ENCODE measurements around the gene CYBA. TPM values are rescaled to one million over a fixed set of nuclear protein-coding genes. Genes with fewer than 3 reads are reported as not detected.

Gene CYBA
- total and polyA plus RNA-seq, 9 of the 15 experiments (the other 6 are each of a cell fraction or from before 2014, with no cell fraction given) = 0.34 to 683 (median 93.0) TPM

- no peak for TF ChIP-seq ZNF518B (CRISPR knock-in tag; IDR thresholded peaks at IDR 0.05)
- TF ChIP-seq CHD7 (IDR thresholded peaks at IDR 0.05; ENCODE audit: low read depth, low read length) = no peak
- TF ChIP-seq ZNF717 (CRISPR knock-in tag; IDR thresholded peaks at IDR 0.05) = no peak
- TF ChIP-seq RFX5 (IDR thresholded peaks at IDR 0.05; ENCODE audit: low read depth, low read length) = no peak
- TF ChIP-seq NR1H2 (CRISPR knock-in tag; IDR thresholded peaks at IDR 0.05) = no peak
- peak; percentile 74 for TF ChIP-seq SMAD4 (CRISPR knock-in tag; conservative IDR thresholded peaks at IDR 0.05)
- TF ChIP-seq HIVEP1 (CRISPR knock-in tag; IDR thresholded peaks at IDR 0.05) = no peak
- TF ChIP-seq TARDBP (IDR thresholded peaks at IDR 0.05) = no peak; the same call in 1 of the 2 replicates
- no peak for TF ChIP-seq ZNF589 (CRISPR knock-in tag; IDR thresholded peaks at IDR 0.05; ENCODE audit: low read depth)
- TF ChIP-seq ATF3 (IDR thresholded peaks at IDR 0.05) = no peak
- TF ChIP-seq ATF3 (CRISPR knock-in tag; conservative IDR thresholded peaks at IDR 0.05) = no peak
These were observed 579 bp upstream of the CYBA start (continued) for GRCh38 chr16:88651276-88651988.
